Activated T-cell treated with anti-CD3 and anti-CD28 coated beads, Interleukin-2, amount 50 U/mL, for 1 hour (primary cell): ENCODE results near the gene USP15.

Source experiments
- DNase-seq: peaks from one replicate; pipeline ENCODE4 v3.0.0-alpha.2; 2020

The USP15 gene

DNA sequence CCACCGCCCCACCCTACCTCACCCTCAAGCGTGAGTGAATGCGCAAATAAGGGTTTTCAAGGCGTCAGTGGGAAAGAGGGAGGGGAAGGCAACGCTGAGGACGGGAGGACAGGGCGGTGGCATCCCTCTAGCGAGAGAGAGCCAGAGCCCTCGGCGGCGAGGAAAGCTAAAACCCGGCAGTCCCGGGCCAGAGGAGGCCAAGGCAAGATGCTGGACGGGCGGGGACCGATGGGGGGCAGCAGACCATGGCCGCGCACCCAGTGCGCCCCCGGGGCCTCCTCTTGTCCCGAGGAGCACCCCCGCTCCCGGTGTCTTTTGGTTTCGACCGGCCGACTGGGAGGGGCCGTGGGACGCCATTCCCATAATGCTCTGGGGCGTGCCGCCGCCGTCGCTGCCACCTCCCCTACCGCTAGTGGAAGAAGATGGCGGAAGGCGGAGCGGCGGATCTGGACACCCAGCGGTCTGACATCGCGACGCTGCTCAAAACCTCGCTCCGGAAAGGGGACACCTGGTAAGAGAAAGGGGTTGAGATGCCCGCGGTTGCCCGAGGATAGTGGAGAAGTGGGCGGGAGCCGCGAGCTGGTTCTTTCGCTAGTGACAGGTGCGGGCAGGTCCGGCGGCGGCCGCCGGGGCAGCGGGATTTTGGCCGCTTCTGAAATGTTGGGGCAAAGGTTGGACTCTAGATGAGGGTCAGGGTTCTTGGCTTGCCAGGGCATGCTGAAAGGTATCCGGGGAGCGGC, at the start of gene USP15:
Gene USP15, plus strand, starts transcription at position 412 of the 740 bp plus-strand sequence. Its CDS starts 11 bp downstream, at position 423.
- peak; percentile 98 for DNase-seq

DNA sequence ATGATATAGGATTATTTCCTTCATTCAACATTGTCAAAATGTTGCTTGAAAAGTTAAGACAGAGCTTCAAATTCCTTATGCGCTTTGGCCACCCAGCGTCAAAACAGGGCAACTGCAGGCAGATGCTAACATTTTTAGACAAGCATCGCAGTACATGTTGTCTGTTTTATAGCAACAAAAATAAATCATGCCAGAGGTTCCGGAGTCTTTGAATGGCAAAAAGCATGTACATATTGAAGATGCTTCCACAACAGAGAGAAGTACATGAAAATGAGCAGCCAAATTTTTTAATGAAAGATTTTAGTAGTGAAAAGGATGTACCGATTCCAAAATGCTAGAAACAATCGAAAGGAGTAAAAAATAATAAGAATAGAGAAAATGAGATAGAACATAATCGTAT, 49.8 kb upstream of the USP15 start:
- peak; percentile 40 for DNase-seq

DNA sequence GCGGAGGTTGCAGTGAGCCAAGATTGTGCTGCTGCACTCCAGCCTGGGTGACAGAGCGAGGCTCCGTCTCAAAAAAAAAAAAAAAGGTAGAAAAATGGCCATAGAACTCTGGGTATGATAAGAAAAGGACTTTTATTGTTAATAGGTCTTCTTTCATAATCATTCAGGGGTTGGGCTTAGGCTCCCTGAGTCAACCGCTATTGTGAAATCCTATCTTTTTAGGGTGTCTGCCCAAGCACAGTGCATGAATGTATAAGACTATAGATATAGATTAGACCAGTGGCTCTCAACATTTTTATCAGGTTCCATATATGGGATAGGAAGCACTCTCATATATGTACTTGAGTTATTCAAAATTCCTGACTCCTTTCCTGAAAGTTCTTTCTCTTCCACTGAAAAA, 48.7 kb upstream of the USP15 start:
- DNase-seq = no peak

DNA sequence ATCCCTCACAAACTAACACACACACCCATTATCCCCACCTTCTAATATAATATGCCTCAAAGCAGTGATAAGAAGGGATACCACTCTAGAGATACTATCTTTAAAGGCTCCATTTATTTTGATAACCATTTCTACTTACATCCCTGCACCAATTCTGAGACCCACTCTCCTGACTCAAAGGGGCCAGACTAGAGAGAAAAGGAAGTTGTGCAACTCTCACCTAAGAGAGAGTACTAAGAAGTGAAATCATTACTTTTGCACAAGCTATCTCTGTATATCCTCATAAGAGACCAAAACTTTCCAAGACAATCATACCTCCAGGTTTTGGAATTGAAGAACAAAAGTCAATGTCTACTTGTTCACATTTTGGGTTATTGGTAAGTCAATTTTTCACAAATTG, 45.4 kb upstream of the USP15 start:
- DNase-seq = no peak

DNA sequence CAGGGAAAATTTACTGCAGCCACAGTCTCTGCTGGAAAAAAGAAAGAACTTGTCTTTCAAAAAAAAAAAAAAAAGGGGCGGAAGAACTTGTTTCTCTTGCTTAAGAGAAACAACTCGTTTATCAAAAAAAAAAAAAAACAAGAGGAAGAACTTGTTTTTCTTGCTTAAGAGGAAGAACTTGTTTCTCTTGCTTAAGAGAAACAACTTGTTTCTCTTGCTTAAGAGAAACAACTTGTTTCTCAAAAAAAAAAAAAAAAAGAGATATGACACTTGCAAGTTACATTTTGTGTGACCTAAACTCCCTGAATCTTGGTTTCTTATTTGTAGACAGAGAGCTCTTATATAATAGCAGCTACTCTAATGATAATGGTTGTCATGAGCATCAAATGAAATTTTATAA, 44.7 kb upstream of the USP15 start:
- no peak for DNase-seq

DNA sequence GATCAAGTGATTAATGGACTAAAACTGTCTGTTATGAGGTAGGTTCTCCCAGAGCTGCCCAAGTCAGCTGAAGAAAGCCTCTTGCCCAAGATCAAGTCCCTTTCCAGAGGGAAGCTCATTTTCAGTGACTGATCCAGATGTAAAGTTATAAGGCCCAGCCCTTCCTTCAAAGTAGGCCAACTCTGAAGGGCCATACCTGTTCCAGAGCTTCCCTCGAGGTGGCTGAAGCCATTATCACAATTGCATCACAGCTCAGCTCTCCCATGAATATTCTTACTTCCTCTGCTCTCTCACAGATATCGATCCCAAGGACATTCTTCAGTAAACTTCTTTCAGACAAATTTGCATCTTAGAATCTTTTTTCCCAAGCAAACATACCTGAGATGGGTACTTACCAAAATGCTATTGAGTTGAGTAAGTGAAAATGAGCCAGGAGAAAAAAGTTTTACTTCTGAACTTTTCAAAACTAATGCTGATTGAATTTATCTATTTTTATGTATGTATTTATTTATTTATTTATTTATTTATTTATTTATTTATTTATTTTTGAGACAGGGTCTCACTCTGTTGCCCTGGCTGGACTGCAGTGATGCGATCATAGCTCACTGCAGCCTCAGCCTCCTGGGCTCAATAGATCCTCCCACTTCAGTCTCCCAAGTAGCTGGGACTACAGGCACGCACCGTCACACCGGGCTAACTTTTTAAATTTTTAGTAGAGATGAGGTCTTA, 42.6 kb upstream of the USP15 start:
- no peak for DNase-seq

DNA sequence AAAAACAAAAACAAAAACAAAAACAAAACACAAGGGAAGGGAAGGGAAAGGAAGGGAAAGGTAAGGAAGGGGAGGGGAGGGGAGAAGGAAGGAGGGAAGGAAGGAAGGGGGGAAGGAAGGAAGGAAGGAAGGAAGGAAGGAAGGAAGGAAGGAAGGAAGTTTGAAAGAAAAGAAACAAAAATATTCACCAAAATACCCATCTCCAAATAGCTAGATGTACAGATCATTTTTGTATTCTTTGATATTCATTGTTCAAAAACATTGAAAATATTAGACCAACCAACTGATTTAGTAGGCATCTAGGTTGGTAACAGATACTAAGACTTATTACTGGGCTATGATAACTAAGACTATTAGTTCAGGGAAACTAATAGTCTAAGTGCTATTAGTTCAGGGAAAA, 39.1 kb upstream of the USP15 start:
- no peak for DNase-seq

DNA sequence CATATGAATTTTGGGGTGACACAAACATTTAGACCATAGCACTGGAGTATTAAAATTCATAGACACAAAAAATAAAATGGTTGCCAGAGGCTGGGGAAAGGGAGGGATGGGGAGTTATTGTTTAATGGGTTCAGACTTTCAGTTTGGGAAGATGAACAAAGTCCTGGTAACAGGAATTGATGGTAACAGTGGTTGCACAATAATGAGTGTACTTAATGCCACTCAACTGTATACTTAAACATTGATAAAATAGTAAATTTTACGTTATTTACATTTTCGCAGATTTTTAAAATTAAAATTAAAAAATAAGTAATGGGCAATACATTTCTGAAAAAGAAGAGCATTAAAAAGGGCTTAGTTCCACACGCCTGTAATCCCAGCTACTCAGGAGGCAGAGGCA, 35.6 kb upstream of the USP15 start:
- DNase-seq = no peak

DNA sequence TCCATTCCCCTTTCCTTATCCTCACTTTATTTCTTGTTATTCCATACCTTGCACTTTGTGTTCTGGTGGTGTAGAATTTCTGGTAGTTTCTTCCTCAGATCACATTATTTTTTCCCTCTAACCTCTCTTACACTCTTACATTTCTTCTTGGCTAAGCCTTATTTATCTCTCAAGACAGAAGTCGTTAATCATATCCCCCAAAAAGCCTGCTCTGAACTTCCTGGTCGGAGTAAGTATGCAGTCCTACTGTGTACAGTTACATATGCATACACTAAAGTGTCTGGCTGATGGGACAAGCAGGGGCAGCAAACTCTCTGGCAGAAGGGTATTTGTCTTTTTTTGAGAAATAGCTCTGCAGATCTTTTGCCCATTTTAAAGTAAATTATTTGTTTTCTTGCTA, 33.1 kb upstream of the USP15 start:
- DNase-seq = no peak

DNA sequence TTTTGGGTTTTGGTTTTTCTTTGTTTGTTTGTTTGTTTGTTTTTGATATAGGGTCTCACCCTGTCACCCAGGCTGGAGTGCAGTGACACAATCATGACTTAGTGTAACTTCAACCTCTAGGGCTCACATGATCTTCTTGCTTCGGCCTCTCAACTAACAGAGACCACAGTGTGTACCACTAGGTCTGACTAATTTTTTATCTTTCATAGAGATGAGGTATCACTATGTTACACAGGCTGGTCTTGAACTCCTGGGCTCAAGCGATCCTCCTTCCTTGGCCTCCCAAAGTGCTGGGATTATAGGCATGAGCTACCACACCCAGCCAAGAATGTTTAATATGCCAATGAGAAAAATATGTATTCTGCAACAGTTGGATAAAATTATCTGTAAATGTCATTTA, 29.6 kb upstream of the USP15 start:
- no peak for DNase-seq

DNA sequence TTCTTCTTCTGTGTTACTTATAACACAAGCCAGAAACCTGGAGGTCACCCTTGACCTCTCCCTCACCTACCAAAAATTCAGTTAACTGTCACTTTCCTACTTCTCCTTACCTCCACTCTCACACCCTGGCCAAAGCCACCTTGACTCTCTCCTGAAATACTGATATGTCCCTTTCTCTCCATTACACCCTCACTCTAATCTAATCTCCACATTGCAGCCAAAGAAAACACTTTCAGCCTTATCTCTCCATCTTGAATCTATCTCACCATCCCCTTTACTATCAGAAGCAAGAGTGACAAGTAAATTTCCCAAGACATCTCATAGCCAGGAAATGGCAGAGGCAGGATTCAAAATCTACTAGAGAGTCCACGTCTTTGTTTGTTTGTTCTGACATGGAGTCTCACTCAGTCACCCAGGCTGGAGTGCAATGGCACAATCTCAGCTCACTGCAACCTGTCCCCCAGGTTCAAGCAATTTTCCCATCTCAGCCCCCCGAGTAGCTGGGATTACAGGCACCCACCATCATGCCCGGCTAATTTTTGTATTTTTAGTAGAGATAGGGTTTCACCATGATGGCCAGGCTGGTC, 28.0 kb upstream of the USP15 start:
- no peak for DNase-seq

DNA sequence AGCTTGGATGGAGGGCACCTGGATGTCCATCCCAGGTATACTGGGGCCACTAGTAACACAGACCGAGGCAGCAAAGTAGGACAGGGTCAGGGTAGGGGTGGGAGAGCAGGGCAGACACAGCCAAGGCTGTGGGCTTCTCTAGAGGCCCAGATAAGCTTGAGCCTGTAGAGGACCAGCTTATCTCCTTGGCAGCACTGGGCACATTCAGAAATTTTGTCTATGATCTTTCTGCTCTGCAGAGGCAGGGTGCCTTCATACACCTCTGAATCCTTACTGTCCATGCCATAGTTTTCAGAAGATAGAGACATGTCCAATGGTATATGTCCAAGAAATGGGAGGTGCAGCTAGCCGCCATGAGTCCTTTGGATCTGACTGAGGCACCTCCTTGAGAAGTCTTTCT, 26.4 kb upstream of the USP15 start:
- DNase-seq = no peak

DNA sequence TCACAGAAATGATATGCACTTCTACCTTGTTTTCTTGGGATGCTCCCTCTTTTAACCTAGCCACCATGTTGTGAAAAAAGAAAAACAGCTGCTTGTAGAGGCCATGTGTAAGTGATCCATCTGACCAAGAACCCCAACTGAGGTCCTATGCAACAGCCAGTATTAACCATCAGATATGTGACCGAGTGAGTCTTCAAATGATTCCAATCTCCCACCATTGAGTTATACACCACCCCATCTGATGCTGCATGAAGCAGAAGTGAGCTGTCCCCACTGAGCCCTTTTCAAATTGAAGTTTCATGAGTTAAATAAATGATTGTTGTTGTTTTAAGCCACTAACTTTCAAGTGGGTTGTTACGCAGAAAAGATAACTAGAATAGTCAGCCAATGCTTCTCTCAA, 20.6 kb upstream of the USP15 start:
- DNase-seq = no peak

DNA sequence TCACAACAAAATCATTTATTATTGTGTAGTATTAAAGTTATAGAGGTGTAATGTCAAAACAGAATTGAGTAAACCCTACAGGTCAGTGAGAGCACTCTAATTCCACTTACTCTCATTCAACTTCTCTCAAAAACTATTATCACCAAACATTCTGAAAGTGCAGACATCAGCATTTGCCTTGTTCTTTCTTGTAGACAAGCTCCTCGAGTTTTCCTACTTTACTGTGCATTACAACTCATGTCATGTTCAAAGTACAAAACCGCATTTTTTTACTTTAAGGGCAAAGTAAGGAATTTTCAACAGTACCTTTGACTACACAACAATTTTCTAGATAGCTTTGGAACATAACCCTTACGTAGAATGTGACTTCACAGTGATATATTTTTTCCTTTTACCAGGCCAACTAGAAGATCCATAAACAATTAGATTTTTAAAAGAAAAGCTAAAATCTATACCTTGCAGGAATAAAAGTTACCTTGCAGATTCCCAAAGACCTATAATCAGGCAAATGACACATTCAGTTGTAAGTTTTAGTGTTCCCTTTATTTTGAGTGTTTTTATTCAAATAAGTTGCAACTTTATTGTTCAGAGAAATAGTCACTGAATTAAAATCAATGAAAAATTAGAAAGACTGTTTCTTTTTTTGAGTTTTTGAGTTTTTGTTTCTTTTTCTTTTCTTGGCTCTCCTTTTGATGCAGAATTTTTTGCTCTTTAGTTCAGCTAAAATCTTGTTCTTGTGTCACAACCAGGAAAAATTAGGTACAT, 12.7 kb upstream of the USP15 start:
- DNase-seq = no peak

DNA sequence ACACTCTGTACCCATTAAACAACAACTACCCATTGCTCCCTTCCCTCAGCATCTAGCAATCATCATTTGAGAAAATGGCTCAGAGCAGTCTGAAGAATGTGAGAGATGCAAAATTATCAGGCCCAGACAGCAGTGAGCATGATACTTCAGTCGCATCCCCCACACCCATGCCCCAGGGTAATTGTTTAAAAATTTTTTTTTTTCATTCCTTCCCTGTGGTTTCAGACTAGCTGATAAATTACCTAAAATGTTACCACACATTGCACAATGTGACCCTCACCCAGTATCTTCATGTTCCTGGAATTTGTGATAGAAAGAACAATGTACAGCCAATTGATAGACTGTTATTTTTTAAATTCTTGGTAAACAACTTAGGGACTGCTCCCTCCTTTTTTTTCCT, 11.3 kb upstream of the USP15 start:
- DNase-seq = no peak

DNA sequence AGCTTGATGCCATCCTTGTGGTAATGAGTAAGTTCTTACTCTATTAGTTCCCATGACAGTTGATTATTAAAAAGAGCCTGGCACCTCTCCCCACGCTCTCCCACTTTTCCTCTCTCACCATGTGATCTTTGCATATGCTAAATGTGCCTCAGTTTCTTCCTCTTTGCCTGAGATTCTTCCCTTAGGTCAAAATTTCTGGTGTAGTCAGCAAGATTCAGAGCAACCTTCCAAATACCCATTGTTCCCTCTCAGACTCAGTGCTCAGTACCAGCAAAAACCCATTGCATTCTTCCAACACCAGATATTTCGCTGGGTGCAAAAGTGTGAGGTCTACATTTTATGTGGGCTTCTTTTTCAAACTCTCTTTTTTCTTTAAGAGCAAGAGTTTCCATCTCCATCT, 10.8 kb upstream of the USP15 start:
- no peak for DNase-seq

DNA sequence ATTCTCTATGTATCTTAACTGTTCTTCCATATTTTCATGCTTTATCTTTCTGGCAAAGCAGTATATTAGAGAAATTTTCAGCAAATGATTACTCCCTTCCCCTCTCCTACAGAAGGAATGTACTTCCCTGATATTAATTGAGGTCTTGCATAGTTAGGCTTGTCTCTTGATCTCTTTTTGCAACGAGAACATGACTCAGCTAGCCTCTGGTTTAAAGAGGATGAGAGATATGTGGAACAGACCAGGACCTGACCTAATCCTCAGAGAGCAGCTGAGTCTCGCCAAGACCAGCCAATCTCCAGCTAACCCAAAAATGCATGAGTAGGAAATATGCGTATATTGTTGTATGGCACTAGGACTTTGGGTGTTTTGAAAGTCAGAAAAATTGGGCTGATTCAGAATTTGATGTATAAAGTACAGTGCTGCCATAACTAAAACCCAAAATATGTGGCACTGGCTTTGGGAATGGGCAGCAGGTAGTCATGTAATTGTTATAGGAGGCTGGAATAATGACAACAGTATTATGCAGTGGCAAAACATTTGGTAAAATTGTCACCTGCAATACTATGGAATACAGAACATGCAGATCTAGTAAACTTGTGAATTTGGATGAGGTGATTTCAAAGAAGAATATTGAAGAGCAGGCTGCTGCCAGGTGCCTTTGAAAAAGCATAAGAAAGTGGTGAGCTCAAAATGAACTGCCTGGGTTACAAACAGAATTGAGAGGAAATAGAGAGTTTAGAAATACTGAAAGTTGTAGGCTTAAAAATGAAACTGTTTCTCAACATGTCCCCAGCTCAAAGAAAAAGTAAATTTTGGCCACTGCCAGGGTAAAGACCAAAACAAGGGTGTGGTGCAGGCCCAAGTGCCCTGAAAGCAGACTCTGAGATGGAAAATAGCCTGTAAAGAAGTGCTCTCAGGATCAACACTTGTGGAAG, 9.3 kb upstream of the USP15 start:
- no peak for DNase-seq

DNA sequence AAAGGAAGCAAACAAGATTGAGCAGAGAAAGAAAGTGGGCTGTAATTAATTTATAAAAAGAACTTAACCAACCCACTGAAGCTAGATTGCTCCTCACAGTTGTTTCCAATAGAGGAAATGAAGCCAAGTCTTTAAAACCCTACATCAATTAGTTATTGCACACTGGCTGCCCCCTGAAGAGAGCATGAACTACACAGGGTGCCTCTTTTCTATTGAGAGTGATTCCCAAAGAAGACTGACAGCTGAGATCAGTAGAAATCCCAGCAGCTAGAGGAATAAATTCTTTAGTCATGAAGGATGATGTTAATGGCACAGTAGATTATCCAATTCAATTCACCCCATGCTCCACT, 8.6 kb upstream of the USP15 start:
- no peak for DNase-seq

DNA sequence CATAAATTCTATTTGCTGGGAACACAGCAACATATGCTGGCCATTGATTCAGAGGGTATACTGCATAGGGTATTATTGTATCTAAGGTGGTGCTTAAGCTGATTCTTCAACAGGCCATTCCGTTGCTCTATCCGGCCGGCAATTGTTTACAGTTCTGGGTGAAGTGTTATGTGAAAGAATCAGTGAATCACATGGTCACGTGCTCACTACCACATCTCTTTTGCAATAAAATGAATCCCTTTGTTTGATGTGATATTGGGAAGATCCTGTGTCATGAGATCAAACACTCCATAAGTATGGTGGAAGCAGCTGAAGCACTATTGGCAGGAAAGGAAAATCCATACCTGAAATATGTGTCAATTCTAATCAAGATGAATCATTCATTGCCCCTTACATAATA, 7.6 kb upstream of the USP15 start:
- DNase-seq = no peak

DNA sequence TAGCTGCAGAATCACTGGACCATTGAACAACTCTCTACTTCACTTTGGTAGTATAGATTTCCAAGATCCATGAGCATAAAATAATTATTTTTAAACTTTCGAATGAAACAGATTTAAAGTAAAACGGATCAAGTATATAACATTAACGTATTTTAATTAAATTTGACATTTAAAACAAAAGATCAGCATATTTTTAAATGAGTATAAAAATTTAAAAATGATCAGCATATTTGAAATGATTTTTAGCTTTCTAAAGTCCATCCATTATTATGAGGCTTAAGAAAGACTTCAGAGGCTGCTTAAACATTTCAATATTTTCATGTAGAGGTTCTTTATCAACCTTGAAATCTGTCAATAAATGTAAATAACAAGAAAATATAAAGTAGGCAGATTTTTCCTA, 5.2 kb upstream of the USP15 start:
- DNase-seq = no peak

DNA sequence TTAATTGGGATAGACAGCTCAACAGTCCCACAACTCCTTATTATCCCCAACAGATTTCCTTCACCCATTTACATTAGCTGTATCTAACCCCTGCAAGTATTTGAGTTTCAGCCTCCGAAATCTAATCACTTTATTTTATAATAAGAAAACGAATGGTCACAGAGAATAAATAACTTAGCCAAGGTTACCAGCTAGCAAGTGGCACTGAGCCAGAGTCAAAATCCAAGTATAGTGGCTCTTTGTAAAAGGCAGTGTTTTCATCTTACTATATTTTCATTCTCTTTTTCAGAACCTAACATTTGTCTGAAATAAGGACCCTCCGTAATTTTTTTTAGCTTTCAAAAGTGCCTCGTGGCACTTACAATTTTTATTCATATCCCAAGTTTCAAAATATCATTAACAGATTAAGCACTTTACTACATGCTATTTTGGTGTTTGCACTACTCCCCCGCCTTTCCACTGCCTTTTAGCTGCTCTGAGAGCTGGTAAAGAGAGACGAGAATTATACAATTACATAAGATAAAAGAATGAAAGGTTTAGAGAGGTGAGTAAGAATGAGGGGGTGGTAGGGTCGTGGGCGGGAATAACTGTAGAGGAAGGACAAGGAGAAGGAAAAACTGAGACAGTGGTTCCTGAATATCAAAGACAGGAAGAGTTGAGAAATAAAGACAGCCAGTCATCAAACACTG, 3.7 kb upstream of the USP15 start:
- peak; percentile 25 for DNase-seq

DNA sequence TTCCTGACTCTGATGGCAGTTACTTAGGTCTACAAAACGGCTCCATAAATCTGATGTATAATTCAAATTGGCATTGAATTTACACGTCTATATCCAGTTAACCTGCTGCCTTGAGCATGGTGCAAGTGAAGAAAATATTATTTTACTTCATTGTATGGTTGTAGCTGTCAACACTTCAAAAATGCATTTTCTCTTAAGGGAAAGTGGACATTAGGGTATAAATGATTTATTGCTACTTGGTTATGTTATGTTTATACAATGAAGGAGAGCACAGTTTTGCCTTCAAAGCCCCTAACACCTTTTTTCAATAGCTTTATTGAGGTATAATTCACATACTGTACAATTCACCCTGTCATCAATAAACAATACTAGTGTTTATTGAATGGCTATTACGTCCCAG, 2.0 kb upstream of the USP15 start:
- DNase-seq = no peak
